HG02588 (cell line): ENCODE data around the gene EMID1.
A peak's percentile ranks its signal among the peaks of the same experiment; 100 is the strongest.

ENCODE experiments used
- ATAC-seq: cut with Tn5 transposase; IDR thresholded peaks from one replicate; pipeline ENCODE4 v1.9.1; 2021; ENCODE audit warnings: mild to moderate bottlenecking, moderate library complexity; ENCODE audit not compliant: unreplicated experiment

EMID1 gene

GRCh38 chr22:29194184-29194583 is 11.5 kb upstream of the EMID1 start:
- no peak for ATAC-seq

GRCh38 chr22:29195118-29195963 is 10.4 kb upstream of the EMID1 start:
- ATAC-seq = no peak

- no peak for ATAC-seq
Observed at GRCh38 chr22:29195964-29196666, 9.6 kb upstream of the EMID1 start.

GRCh38 chr22:29197096-29197495 is 8.6 kb upstream of the EMID1 start:
- no peak for ATAC-seq

- ATAC-seq = no peak
Observed at GRCh38 chr22:29198240-29198639, 7.5 kb upstream of the EMID1 start.

- ATAC-seq = no peak
Observed at GRCh38 chr22:29199702-29200400, 5.8 kb upstream of the EMID1 start.

- ATAC-seq = no peak
Observed at GRCh38 chr22:29200901-29201300, 4.8 kb upstream of the EMID1 start.

GRCh38 chr22:29201782-29202181 is 3.9 kb upstream of the EMID1 start:
- ATAC-seq = no peak

- ATAC-seq = peak; percentile 80
Observed at GRCh38 chr22:29202212-29203192, 3.2 kb upstream of the EMID1 start.

GRCh38 chr22:29203488-29204454 is 1.9 kb upstream of the EMID1 start:
- ATAC-seq = no peak

GRCh38 chr22:29204455-29205183 is 1.1 kb upstream of the EMID1 start:
- no peak for ATAC-seq

- no peak for ATAC-seq
Observed at GRCh38 chr22:29205252-29205593, 473 bp upstream of the EMID1 start.

GRCh38 chr22:29206372-29207242 is 911 bp downstream of the EMID1 start:
- no peak for ATAC-seq

- ATAC-seq = no peak
Observed at GRCh38 chr22:29207243-29207550, 1.5 kb downstream of the EMID1 start.

GRCh38 chr22:29207562-29208501 is 2.1 kb downstream of the EMID1 start:
- ATAC-seq = no peak

- no peak for ATAC-seq
Observed at GRCh38 chr22:29208502-29208862, 2.8 kb downstream of the EMID1 start.
